Activated B cell treated with CpG ODN at 0.5 μM for 24 hours (primary cell): ENCODE measurements around the gene PPP2R2C. TPM values are rescaled to one million over a fixed set of nuclear protein-coding genes. Genes with fewer than 3 reads are reported as not detected.

ENCODE experiments used
- ATAC-seq: fragments of 200-7000 bp; cut with Tn5 transposase; one replicate; pipeline ENCODE4 v1.10.0; 2021; ENCODE audit warnings: low read depth, mild to moderate bottlenecking, moderate library complexity
- CTCF ChIA-PET: fragments of 350-600 bp; sonication (Branson Sonifier 250); formaldehyde crosslinking; loops from one replicate; lab custom pipeline; 2021; ENCODE audit warnings: antibody characterized with exemption; lab: Charles Lee
- POLR2A ChIA-PET: fragments of 350-600 bp; sonication (Branson Sonifier 250); formaldehyde crosslinking; loops from one replicate; lab custom pipeline; 2021; ENCODE audit warnings: antibody characterized with exemption; lab: Charles Lee
- DNase-seq: peaks from one replicate; pipeline ENCODE4 v3.0.0; 2022
- H3K27ac Mint-ChIP-seq: one replicate; pipeline ENCODE4 v1.8.0; 2020; ENCODE audit warnings: mixed read lengths
- H3K27me3 Mint-ChIP-seq: one replicate; pipeline ENCODE4 v1.8.0; 2021; ENCODE audit warnings: mixed read lengths
- H3K36me3 Mint-ChIP-seq: one replicate; pipeline ENCODE4 v1.8.0; 2021; ENCODE audit warnings: low read depth, mixed read lengths
- H3K4me1 Mint-ChIP-seq: one replicate; pipeline ENCODE4 v1.8.0; 2021; ENCODE audit warnings: mixed read lengths
- H3K4me3 Mint-ChIP-seq: one replicate; pipeline ENCODE4 v1.8.0; 2020; ENCODE audit warnings: mild to moderate bottlenecking, mixed read lengths
- H3K9me3 Mint-ChIP-seq: one replicate; pipeline ENCODE4 v1.8.0; 2020; ENCODE audit warnings: mixed read lengths
- intact Hi-C: fragments of 100-400 bp; cut with micrococcal nuclease; formaldehyde crosslinking; loops from one replicate; pipeline ENCODE4 v1.15.1; 2024
- total RNA-seq: library from RNA; stranded (reverse); gene quantifications from 2 replicates; pipeline ENCODE4 v1.2.3, GENCODE V29; 2022
- TF ChIP-seq, protein P1 (sequence below): fragments of 200-600 bp; IDR thresholded peaks from one replicate; pipeline ENCODE4 v1.8.0; 2022; ENCODE audit warnings: antibody characterized with exemption, mild to moderate bottlenecking

Gene PPP2R2C
- total RNA-seq, 1 donor from 2014 or later = not detected

DNA sequence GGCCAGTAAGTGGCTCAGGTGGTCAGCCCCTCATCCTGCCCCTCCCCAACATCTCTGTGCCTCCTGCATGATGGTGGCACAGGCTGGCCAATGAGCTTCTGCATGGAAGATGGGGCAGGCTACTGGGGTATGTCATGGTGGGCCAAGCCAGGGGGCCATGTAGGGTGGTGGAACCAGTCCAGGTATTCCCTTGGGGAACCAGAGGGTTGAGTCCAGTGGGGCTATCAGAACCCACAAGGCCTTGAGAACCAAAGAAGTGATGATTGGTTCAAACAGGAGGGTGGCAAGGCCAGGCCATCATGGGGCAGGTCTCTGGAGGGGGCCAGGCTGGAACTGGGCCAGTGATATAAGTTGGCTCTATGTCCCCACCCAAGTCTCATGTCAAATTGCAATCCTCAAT lies 18.8 kb upstream of the PPP2R2C start:
- H3K4me3 Mint-ChIP-seq = no peak overlapping the region
- H3K36me3 Mint-ChIP-seq = no peaks in the 10 kb centered on the region
- ChIA-PET CTCF (no interaction called here), POLR2A (no interaction called here)
- no peaks in the 10 kb centered on the region for H3K4me1 Mint-ChIP-seq
- H3K27me3 Mint-ChIP-seq = peaks cover 20% of the 10 kb centered on the region
- peaks cover 11% of the 10 kb centered on the region for H3K9me3 Mint-ChIP-seq
- intact Hi-C loops = no loop called here
- ATAC-seq (no peak), DNase-seq (no peak)
- TF ChIP-seq, protein P1, sequence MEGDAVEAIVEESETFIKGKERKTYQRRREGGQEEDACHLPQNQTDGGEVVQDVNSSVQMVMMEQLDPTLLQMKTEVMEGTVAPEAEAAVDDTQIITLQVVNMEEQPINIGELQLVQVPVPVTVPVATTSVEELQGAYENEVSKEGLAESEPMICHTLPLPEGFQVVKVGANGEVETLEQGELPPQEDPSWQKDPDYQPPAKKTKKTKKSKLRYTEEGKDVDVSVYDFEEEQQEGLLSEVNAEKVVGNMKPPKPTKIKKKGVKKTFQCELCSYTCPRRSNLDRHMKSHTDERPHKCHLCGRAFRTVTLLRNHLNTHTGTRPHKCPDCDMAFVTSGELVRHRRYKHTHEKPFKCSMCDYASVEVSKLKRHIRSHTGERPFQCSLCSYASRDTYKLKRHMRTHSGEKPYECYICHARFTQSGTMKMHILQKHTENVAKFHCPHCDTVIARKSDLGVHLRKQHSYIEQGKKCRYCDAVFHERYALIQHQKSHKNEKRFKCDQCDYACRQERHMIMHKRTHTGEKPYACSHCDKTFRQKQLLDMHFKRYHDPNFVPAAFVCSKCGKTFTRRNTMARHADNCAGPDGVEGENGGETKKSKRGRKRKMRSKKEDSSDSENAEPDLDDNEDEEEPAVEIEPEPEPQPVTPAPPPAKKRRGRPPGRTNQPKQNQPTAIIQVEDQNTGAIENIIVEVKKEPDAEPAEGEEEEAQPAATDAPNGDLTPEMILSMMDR = no peak
- H3K27ac Mint-ChIP-seq = no peak overlapping the region

DNA sequence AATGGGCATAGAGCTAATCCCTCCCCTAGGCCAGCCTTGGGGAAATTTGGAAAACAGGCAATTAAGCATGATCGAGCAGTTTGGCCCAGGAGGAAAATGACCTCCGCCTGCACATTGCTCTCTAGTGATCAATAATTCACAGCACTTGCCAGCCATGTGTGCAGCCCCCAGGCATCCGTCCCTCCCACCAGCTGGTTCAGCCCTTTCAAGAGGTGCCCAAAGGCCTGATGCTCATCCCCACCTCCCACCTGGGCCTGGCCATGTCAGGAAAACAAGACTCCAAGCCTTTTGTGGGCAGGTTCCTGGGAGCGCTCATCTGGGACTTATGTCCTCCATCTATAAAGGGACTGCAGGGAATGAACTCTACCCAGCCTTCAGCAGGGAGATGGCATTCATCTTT lies 17.5 kb upstream of the PPP2R2C start:
- ATAC-seq = no peak
- no peak for DNase-seq
- Mint-ChIP-seq H3K4me1 (no peaks in the 10 kb centered on the region), H3K4me3 (no peak overlapping the region), H3K27ac (no peak overlapping the region), H3K9me3 (peaks cover 18% of the 10 kb centered on the region), H3K27me3 (peaks cover 17% of the 10 kb centered on the region), H3K36me3 (no peaks in the 10 kb centered on the region)
- ChIA-PET CTCF (no interaction called here), POLR2A (no interaction called here)
- intact Hi-C loops = no loop called here
- TF ChIP-seq, protein P1 = no peak

DNA sequence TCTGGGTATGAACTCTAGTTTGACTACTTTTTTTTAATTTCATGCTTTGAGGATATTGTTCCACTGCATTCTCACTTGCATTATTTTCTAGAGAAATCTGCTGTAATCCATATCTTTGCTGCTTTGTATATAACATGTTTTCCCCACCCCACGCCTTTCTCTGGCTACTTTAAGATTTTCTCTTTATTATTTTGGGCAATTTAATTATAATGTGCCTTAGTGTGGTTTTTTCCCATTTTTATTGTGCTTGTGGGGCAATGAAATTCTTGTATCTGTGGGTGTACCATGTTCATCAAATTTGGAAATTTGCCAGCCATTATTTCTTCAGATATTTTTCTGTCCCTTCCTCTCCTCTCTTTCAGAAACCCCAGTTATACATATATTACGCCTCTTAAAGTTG lies 15.1 kb upstream of the PPP2R2C start:
- TF ChIP-seq, protein P1 = no peak
- ATAC-seq = no peak
- peaks cover 8% of the 10 kb centered on the region for H3K27me3 Mint-ChIP-seq
- no peaks in the 10 kb centered on the region for H3K36me3 Mint-ChIP-seq
- ChIA-PET POLR2A (no interaction called here), CTCF (no interaction called here)
- H3K27ac Mint-ChIP-seq = no peak overlapping the region
- DNase-seq = no peak
- intact Hi-C loops = no loop called here
- H3K4me1 Mint-ChIP-seq = no peaks in the 10 kb centered on the region
- no peak overlapping the region for H3K4me3 Mint-ChIP-seq
- peaks cover 24% of the 10 kb centered on the region for H3K9me3 Mint-ChIP-seq

DNA sequence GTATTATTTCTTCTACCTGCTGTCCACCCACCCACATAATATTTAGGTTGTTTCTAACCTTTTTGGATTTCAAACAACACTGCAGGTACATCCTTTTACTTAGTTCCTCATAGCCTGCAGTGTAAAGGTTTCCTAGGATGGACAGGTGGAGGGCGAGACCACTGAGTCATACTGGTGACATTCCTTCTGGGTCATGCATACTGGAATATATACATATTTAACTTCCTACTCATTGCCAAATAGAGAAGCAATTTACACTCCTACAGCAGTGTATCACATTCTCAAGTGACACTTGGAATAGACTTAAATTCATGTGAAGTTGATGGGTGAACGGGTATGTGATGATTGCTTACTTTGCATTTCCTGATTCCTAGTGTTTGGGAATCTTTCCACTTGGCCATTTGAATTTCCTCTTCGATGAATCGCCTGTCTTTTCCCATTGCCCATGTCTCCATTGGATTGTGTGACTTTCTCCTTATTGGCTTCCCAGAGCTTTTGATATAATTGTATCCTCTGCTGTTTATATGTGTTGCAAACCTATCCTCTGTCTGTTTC lies 8.2 kb upstream of the PPP2R2C start:
- Mint-ChIP-seq H3K4me1 (no peaks in the 10 kb centered on the region), H3K27me3 (peaks cover 15% of the 10 kb centered on the region), H3K36me3 (no peaks in the 10 kb centered on the region), H3K27ac (no peak overlapping the region), H3K9me3 (peaks cover 21% of the 10 kb centered on the region), H3K4me3 (no peak overlapping the region)
- ChIA-PET POLR2A (no interaction called here), CTCF (no interaction called here)
- TF ChIP-seq, protein P1 = no peak
- DNase-seq (no peak), ATAC-seq (no peak)
- intact Hi-C loops = no loop called here

DNA sequence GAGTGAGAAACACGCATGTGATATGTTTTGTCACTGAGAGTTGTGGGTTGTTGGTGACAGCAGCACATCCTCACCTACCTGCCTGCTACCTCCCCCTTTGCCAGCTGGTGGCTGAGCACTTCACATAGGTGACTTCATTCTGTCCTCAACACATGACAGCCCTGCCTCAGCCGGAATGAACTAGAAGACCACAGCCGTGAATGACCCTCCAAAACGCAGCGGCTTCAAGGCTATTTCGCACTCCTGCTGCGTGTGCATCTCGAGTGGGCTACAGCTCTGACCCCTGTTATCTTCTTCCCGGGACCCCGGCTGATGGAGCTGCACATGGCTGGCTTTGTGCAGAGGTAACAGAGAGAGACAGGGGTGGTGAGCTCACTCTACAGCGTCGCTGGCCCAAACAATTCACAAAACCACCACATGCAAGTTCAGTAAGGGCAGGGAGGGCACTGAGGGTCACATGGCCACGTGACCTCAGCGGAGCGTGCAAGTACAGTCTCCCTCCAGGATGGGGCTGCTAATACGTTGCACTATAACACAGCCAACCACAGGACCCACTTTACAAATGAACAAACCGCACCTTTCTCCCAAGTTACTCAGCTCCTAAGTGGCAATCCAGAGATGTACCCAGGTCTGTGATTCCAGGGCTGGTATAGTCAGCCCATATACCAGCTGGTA lies 6.3 kb upstream of the PPP2R2C start:
- CTCF ChIA-PET = no interaction called here
- intact Hi-C loops = no loop called here

More for the DNA sequence above, 6.3 kb upstream of the PPP2R2C start:
- H3K27me3 Mint-ChIP-seq = peaks cover 25% of the 10 kb centered on the region
- TF ChIP-seq, protein P1 = no peak
- H3K36me3 Mint-ChIP-seq = no peaks in the 10 kb centered on the region
- no peak for ATAC-seq
- H3K9me3 Mint-ChIP-seq = peaks cover 14% of the 10 kb centered on the region
- no peaks in the 10 kb centered on the region for H3K4me1 Mint-ChIP-seq
- POLR2A ChIA-PET = no interaction called here
- no peak overlapping the region for H3K4me3 Mint-ChIP-seq
- DNase-seq = no peak
- H3K27ac Mint-ChIP-seq = no peak overlapping the region
